Fibroblast of upper back skin (primary cell): ENCODE data around the gene MDM2.
A peak's percentile ranks its signal among the peaks of the same experiment; 100 is the strongest.

Experiments used
- DNase-seq: peaks from one replicate; pipeline ENCODE4 v3.0.0-alpha.2; 2013

Gene MDM2

GRCh38 chr12:68807576-68808387 is at the start of gene MDM2:
Gene MDM2, plus strand, starts transcription at chr12:68808177. Its CDS starts 301 bp downstream, at chr12:68808478.
- peak; percentile 89 for DNase-seq

- no peak for DNase-seq
Measured at GRCh38 chr12:68759852-68760251, 48.1 kb upstream of the MDM2 start.

GRCh38 chr12:68760806-68761441 is 47.1 kb upstream of the MDM2 start:
- DNase-seq: no peak

GRCh38 chr12:68761442-68761812 is 46.5 kb upstream of the MDM2 start:
- DNase-seq: no peak

GRCh38 chr12:68761901-68762630 is 45.9 kb upstream of the MDM2 start:
- DNase-seq: no peak

GRCh38 chr12:68762691-68763090 is 45.3 kb upstream of the MDM2 start:
- no peak for DNase-seq

GRCh38 chr12:68765696-68766095 is 42.3 kb upstream of the MDM2 start:
- no peak for DNase-seq

GRCh38 chr12:68766646-68767045 is 41.3 kb upstream of the MDM2 start:
- DNase-seq: no peak

- DNase-seq: no peak
Measured at GRCh38 chr12:68767191-68767590, 40.8 kb upstream of the MDM2 start.

GRCh38 chr12:68768431-68768939 is 39.5 kb upstream of the MDM2 start:
- DNase-seq: peak; percentile 47

GRCh38 chr12:68769941-68770340 is 38.0 kb upstream of the MDM2 start:
- no peak for DNase-seq

GRCh38 chr12:68771223-68771925 is 36.6 kb upstream of the MDM2 start:
- DNase-seq: no peak

GRCh38 chr12:68772714-68773113 is 35.3 kb upstream of the MDM2 start:
- DNase-seq: no peak

GRCh38 chr12:68773582-68773981 is 34.4 kb upstream of the MDM2 start:
- no peak for DNase-seq

- no peak for DNase-seq
Measured at GRCh38 chr12:68775121-68775630, 32.8 kb upstream of the MDM2 start.

- no peak for DNase-seq
Measured at GRCh38 chr12:68776976-68777610, 30.9 kb upstream of the MDM2 start.

- DNase-seq: no peak
Measured at GRCh38 chr12:68779280-68779679, 28.7 kb upstream of the MDM2 start.

- no peak for DNase-seq
Measured at GRCh38 chr12:68780731-68781130, 27.2 kb upstream of the MDM2 start.

- no peak for DNase-seq
Measured at GRCh38 chr12:68781728-68782127, 26.2 kb upstream of the MDM2 start.

GRCh38 chr12:68784015-68784414 is 24.0 kb upstream of the MDM2 start:
- DNase-seq: no peak

GRCh38 chr12:68785358-68785757 is 22.6 kb upstream of the MDM2 start:
- no peak for DNase-seq

- DNase-seq: no peak
Measured at GRCh38 chr12:68785823-68786222, 22.2 kb upstream of the MDM2 start.
